NCI-H510A (cell line): ENCODE measurements around the gene KBTBD12.

Experiments
- DNase-seq: peaks from one replicate; lab custom pipeline; 2025; lab: John Stamatoyannopoulos, UW

The KBTBD12 gene

GRCh38 chr3:127987309-127987995 is 72.4 kb downstream of the KBTBD12 start:
- no peak for DNase-seq

DNA sequence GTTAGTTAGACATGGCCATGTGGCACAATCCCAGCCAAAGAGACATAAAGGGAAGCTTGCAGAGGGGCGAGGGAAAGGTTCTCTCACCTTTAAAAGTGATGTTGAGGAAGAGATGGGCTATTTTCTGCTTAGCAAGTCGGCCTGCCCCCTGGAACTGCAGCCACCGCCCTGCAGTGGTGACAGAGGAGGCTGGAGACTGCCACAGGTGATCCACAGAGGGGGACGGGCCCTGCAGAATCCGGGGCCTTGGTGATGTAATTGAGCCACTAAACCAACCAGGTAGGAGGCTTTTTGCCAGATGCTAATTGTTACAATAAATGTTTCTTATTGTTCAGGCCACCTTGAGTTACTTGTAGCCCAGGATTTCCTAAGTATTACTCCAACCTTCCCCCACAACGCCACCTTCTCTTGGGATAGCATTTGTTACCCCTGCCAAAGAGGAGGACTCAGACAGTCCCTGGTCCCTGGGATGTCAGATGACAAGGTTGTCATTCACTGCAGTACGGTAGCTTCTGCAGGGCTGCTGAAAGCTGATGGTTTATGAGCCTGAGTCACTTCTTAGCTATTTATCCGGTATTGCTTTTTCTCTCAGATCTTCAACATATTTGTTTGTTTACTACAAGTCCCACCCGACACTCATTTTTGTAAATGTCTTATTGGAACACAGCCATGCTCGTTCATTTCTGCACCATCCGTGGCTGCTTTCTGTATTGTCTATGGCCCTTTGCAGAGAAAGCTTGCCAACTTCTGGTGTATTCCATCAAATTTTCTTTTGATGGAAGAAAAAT is 73.9 kb downstream of the KBTBD12 start:
- DNase-seq: no peak

DNA sequence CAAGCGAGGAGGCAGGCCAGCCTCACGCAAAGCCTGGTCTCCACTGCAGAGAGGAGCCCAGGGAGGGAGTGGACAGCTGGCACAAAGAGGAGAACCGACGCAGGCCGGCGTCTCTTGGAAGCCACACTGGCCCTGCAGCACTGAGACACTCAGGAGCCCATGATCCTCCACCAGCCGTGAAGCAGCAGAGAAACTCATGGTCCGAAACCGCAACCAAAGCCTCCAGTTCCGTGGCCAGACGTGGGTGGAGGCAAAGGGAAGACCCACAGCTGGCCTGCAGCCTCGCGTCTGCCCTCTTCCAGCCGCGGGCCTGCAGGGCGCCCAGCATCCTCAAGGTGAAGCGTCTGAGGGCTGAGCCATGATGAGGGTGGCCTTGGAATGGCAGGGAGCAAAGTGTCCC is 75.0 kb downstream of the KBTBD12 start:
- DNase-seq: no peak

DNA sequence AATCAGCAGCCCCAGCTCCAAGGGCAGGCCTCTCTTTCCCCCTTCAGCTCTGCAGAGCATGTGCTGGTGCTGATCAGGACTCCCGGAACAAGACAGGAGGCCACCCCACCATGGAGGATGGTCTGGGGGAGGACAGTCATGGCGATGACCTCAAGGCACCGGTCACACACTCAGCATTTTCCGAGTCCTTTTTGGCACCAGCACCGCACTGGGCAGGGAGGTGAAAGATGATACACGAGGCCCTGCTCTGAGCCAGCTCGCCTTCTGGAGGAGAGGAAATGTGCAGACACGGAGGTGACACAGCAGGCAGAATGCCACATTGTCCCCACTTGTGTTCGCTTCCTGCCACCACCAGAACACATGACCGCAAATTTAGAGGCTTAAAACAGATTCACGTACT is 75.4 kb downstream of the KBTBD12 start:
- no peak for DNase-seq

GRCh38 chr3:127991251-127991650 is 76.2 kb downstream of the KBTBD12 start:
- DNase-seq: no peak

- no peak for DNase-seq
These were observed 76.6 kb downstream of the KBTBD12 start for GRCh38 chr3:127991681-127992080.

GRCh38 chr3:127992127-127992526 is 77.1 kb downstream of the KBTBD12 start:
- DNase-seq: no peak

- no peak for DNase-seq
These were observed 79.0 kb downstream of the KBTBD12 start for GRCh38 chr3:127994011-127994410.

- DNase-seq: no peak
These were observed 82.0 kb downstream of the KBTBD12 start for GRCh38 chr3:127997016-127997415.

DNA sequence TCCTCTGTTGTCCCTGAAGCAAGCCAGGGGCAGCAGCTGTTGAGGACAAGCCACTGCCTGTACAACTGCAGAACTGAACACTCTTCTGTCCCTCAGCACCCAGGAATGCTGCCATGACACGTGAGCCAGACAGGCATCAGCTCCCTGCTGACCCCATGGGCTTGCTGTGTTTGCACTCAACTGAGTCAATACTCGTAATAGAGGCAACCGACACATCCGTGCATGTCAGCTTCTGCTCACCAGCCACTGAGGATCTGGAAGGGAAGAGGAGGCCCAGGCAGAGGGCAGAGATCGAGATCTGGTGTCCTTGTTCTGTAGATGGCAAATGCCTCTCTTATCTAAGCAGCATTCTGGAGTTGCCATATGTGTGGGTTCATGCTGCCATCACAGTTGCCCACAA is 82.9 kb downstream of the KBTBD12 start:
- peak; percentile 14 for DNase-seq

DNA sequence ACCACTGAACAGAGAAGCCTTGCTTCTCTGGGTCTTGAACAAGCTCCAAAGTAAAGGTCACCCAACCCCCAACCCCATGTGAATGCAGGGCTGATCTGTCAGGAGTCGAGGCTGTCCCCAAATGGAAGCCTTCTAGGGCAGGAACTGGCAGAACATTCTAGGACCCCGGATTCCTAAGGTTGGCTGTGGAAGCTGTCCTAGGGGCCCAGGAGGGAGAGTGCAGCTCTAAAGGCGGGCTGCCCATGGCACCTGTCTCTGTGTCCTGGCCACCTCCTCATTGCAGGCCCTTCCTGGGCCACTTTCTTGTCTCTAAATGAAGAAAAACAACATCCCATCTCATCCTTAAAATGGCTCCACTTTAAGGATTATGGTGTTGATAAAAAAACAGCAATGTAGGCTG is 83.6 kb downstream of the KBTBD12 start:
- no peak for DNase-seq

GRCh38 chr3:127999509-128000106 is 84.6 kb downstream of the KBTBD12 start:
- DNase-seq: no peak

DNA sequence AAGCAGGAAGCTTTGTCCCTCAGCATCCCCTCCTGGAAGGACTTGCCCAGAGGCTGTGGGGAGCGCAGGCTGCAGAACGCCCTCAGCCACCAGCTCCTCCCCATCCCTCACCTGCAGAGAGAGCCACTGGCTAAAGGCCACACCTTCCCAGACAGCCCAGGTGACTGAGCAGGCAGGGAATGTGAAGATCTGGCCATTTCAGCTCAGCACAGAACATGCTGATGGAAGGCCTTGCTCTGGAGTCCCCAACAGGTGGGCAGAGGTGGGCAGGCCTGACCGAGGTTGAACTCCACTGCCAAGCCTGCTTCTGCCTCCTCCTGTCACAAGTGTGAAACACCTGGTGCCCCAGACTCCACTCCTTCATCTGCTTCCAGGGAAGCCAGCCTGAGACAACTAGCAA is 86.5 kb downstream of the KBTBD12 start:
- peak; percentile 10 for DNase-seq

DNA sequence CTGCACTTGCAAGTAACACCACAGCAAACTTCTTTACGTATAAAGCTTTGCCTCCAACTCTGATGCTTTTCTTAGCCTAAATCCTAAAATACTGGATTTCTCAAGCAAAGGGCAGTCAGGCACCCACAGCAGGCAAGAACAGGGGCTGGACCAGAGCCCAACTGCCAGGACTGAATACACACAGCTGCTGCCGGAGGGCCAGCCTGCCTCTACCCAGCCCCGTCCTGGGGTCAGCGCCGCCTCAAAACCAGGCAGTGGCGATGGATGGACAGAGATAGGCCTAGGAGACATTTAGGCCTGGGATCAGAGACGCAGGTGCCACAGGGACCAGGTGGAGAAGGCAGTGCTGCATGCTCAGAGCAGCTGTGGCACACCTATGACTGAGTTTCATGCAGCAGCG is 89.6 kb downstream of the KBTBD12 start:
- no peak for DNase-seq

DNA sequence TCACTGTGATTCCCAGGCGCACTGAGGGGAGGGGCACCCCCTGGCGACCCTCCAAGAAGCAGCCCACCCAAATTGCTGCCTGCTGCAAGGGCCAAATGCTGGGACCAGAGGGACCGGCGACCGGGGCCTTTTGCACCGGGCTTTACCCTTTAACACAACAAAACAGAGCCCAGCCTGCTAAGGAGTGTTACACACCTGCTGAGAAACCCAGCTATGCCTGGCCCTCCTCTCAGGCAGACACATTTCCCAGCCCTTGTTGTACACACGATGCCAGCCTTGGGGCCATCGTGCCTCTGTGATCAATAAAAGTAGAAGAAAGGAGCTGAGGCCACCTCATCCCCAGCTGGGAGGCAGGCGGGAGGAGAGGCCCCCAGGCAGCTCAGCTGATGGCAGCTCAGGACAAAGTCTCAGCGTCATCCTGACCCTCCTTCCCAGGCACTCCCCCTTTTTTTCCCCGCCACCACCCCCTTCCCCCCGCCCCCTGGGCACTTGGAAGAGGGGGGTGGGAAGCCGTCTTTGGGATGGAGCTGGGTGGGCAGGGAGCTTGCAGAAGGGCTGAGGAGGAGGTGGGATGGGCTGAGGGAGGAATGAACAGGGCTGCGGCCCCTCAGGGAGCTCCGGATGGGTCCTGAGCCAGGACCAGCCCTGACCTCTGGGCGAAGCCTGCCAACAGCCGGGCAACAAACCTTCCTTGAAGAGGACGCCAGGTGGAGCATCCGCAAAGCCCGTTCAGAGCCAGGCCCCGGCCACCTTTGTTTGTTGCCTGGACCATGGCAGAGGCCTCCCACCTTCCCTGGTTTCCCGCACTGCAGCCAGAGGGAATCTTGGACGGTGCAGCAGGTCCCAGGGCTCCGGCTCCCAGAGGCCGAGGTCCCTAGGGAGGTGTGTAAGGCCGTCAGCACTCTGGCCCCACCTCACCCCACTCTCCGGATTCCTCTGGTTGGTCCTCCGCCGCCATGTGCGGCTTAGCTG is 91.3 kb downstream of the KBTBD12 start:
- DNase-seq: no peak

DNA sequence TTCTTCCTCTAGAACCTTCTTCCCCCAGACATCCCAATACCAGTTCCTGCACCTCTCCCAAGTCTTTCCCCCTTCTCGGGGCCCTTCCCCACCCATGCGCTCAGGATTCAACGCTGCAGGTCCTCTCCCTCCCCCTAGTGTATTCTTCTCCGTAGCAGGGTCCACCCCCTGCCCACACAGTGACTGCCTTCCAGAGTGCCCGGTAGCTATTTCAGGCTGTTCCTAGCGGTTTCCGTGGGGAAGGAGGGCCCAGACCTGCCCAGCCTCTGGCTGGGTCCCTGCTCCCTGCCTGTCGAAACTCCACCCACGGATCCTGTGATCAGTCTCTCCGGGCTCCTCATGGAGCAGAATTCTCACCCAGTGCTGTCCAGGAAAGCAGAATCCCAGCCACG is 92.0 kb downstream of the KBTBD12 start:
- DNase-seq: no peak

- DNase-seq: no peak
These were observed 95.2 kb downstream of the KBTBD12 start for GRCh38 chr3:128009952-128010846.

- peak; percentile 16 for DNase-seq
These were observed 96.1 kb downstream of the KBTBD12 start for GRCh38 chr3:128011140-128011539.

DNA sequence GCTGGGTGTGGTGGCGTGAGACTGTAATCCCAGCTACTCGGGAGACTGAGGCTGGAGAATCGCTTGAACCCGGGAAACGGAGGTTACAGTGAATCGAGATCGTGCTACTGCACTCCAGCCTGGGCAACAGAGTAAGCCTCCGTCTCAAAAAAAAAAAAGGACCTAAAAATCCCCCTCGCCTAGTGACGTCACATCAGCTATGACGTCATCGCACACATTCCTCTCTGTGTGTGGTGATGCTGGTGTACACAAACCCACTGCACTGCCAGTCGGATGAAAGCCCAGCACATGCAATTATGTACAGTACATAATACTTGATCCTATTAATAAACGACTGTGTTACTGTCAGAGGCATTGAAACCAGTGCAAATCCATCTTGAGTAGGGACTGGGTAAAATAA is 97.0 kb downstream of the KBTBD12 start:
- DNase-seq: no peak

DNA sequence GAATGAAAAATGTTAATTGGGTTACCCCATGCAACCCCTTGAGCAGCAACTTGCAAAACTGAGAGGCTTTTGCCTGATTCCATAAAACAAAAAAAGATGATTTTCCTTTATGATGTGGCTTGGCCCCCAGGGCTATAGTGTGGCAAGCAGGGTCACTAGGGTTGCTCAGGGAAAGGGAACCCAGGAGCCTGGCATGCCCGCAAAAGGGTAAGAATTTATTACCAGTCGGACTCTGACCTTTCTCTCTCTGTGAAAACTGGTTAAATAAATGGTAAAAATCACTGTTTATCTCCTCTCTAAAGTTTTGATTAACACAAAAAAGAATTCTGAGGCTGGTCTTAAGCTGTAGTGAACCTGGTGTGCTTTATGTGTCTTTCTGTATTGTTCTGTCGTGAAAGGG is 99.5 kb downstream of the KBTBD12 start:
- DNase-seq: no peak

- no peak for DNase-seq
These were observed 101.5 kb downstream of the KBTBD12 start for GRCh38 chr3:128016502-128016901.
